Body of pancreas (tissue), 4 donors: Measurements from ENCODE around the gene EFCAB14. TPM values are rescaled to one million over a fixed set of nuclear protein-coding genes. Genes with fewer than 3 reads are reported as not detected.
"Not testable (repeated sequence)": the region's sequence is repeated elsewhere in the genome, so short reads cannot be mapped to it uniquely, and the experiment has no call there.

Source experiments
- ATAC-seq: fragments of 150-250 bp; one replicate; pipeline ENCODE4 v1.9.1; 2016
- DNase-seq, 4 donors: peaks; one replicate each; pipeline ENCODE4 v3.0.0-alpha.2; 2019
- H3K27ac ChIP-seq, 4 donors: fragments of 200-600 bp; sonication (generic); 1 replicate in 3 of 4; 2 replicates in 1 of 4; pipeline versions ENCODE4 v1.5.1 to v1.6.1; 2016 to 2019; ENCODE audit warnings: mild to moderate bottlenecking in 1 of 4, mixed read lengths in 1 of 4, moderate library complexity in 1 of 4
- H3K27me3 ChIP-seq, 2 donors: fragments of 200-600 bp; sonication (generic); one replicate each; pipeline ENCODE4 v1.6.0; 2016; ENCODE audit warnings: mild to moderate bottlenecking in 1 of 2
- H3K36me3 ChIP-seq, 2 donors: fragments of 200-600 bp; sonication (generic); replicated peaks in 1 of 2; 2 replicates each; pipeline ENCODE4 v1.5.1; 2016; ENCODE audit warnings: low read depth in 2 of 2; ENCODE audit not compliant: insufficient read depth in 1 of 2
- H3K4me1 ChIP-seq: fragments of 200-600 bp; sonication (generic); one replicate; pipeline ENCODE4 v1.6.0; 2016
- H3K4me3 ChIP-seq, 2 donors: fragments of 200-600 bp; sonication (generic); 1 replicate in 1 of 2; 2 replicates in 1 of 2; pipeline ENCODE4 v1.5.1; 2016 to 2019
- H3K9me3 ChIP-seq, 3 donors: fragments of 200-600 bp; sonication (generic); 1 replicate in 2 of 3; 2 replicates in 1 of 3; pipeline ENCODE4 v1.5.1; 2016
- POLR2A ChIP-seq, 3 donors: fragments of 450-650 bp; IDR thresholded peaks; one replicate each; pipeline ENCODE4 v1.6.1; 2016; ENCODE audit warnings: antibody characterized with exemption in 3 of 3, mild to moderate bottlenecking in 2 of 3
- WGBS, 2 donors: methylation state at CpG; one replicate each; pipeline ENCODE4 v1.1.5; 2017; 5-methylcytosine and 5-hydroxymethylcytosine counted together
- intact Hi-C: fragments of 100-400 bp; cut with DNase I; formaldehyde crosslinking; loops from one replicate; pipeline ENCODE4 v1.15.1; 2023
- total RNA-seq, 2 donors: library from RNA; depleted of rRNA; stranded (reverse); fragments of >200 nt; gene quantifications; one replicate each; pipeline ENCODE4 v1.1.0, GENCODE V29; 2016
- TF ChIP-seq, protein P1 (sequence below), 7 experiments: fragments of 450-650 bp in 4 of 7; fragments of 200-600 bp in 3 of 7; sonication (generic) in 3 of 7; IDR thresholded peaks; one replicate each; pipeline ENCODE4 v1.5.1; 2016 to 2019; ENCODE audit warnings: antibody characterized with exemption in 7 of 7

The EFCAB14 gene
- total RNA-seq, 2 donors from 2014 or later: 36.9 to 40.7 TPM

DNA sequence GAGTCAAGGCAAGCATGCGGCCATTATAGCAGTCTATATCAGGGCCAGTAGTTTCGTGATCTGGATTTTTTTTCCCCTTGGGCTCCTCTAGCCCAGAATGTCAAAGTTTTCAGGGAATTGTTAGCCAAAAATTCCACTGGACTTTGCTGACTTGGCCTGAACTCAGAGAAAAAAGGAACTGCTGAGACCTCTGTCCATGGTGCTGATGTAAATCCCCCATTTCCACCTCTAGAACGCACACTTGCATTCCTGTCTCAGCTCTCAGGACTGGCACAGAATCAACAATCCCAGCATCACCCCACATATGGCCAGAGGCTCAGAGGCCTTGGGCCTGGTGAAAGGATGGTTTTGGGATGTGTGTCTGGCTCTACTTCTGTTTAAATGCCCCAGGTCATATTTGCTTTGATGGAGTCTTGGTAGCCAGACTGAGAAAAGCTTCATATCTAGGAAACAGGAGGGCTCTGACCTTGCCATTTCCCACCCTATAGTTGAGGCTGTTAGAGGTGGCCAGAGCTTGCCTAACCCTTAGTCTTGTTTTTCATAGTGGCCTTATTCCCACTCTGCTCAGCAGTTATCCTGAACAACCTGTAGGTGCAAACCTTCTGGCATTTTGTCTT lies 16.9 kb upstream of the EFCAB14 start:
- Histone ChIP-seq H3K27me3 (no peaks in the 10 kb centered on the region), H3K9me3 (no peaks in the 10 kb centered on the region), H3K4me1 (no peaks in the 10 kb centered on the region), H3K27ac (no peak overlapping the region), H3K4me3 (no peak overlapping the region), H3K36me3 (no peaks in the 10 kb centered on the region)
- peak; percentile 34 to 51 (median 38) for DNase-seq
- WGBS, 2 donors: 2% methylated on average over 3 of the region's 3 CpGs
- peak; percentile 53 for ATAC-seq
- TF ChIP-seq, protein P1, sequence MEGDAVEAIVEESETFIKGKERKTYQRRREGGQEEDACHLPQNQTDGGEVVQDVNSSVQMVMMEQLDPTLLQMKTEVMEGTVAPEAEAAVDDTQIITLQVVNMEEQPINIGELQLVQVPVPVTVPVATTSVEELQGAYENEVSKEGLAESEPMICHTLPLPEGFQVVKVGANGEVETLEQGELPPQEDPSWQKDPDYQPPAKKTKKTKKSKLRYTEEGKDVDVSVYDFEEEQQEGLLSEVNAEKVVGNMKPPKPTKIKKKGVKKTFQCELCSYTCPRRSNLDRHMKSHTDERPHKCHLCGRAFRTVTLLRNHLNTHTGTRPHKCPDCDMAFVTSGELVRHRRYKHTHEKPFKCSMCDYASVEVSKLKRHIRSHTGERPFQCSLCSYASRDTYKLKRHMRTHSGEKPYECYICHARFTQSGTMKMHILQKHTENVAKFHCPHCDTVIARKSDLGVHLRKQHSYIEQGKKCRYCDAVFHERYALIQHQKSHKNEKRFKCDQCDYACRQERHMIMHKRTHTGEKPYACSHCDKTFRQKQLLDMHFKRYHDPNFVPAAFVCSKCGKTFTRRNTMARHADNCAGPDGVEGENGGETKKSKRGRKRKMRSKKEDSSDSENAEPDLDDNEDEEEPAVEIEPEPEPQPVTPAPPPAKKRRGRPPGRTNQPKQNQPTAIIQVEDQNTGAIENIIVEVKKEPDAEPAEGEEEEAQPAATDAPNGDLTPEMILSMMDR (IDR thresholded peaks at IDR 0.05): peak in 4 of 7 experiments; percentile 13 to 37 (median 32)
- no peak for TF ChIP-seq POLR2A (IDR thresholded peaks at IDR 0.05)
- intact Hi-C loops: no loop called here

- not testable (repeated sequence) for H3K9me3 ChIP-seq, H3K27me3 ChIP-seq, DNase-seq, H3K4me1 ChIP-seq, H3K36me3 ChIP-seq, H3K4me3 ChIP-seq, H3K27ac ChIP-seq, ATAC-seq
- WGBS, 2 donors: 18 to 26% methylated on average over 4 to 6 of the region's 6 CpGs
- intact Hi-C loops: loop anchor here (10.0 kb wide), 1 partner anchor 104 kb away; no protein-coding TSS in a partner anchor
These were observed 9.5 kb upstream of the EFCAB14 start for GRCh38 chr1:46728327-46728873.

DNA sequence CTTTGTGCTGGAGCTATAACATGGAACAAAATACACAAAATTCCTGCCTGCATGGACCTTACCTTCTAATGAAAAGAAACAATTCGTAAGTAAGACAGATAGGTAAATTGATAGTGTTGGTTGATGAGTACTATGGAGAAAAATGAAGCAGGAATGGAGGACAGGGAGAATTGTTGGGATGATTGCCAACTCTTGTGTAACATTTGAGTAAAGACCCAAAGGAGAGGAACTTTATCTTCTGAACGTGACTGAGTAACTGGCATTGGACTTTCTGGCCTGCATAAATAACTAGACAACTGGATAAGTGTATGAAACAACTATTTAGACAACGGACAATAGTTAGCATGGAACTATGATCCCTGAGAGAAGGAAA lies 6.8 kb upstream of the EFCAB14 start:
- TF ChIP-seq, protein P1 (IDR thresholded peaks at IDR 0.05): no peak
- TF ChIP-seq POLR2A (IDR thresholded peaks at IDR 0.05): no peak
- Histone ChIP-seq H3K4me3 (no peak overlapping the region), H3K27me3 (peaks cover 0 to 3% of the 10 kb centered on the region in 2 donors), H3K9me3 (no peaks in the 10 kb centered on the region), H3K27ac (no peak overlapping the region), H3K4me1 (no peaks in the 10 kb centered on the region), H3K36me3 (no peaks in the 10 kb centered on the region)
- 31 to 35% methylated on average over 3 of the region's 3 CpGs for WGBS, 2 donors
- ATAC-seq (no peak), DNase-seq (no peak)
- intact Hi-C loops: loop anchor here (10.0 kb wide), 1 partner anchor 101 kb away; no protein-coding TSS in a partner anchor

DNA sequence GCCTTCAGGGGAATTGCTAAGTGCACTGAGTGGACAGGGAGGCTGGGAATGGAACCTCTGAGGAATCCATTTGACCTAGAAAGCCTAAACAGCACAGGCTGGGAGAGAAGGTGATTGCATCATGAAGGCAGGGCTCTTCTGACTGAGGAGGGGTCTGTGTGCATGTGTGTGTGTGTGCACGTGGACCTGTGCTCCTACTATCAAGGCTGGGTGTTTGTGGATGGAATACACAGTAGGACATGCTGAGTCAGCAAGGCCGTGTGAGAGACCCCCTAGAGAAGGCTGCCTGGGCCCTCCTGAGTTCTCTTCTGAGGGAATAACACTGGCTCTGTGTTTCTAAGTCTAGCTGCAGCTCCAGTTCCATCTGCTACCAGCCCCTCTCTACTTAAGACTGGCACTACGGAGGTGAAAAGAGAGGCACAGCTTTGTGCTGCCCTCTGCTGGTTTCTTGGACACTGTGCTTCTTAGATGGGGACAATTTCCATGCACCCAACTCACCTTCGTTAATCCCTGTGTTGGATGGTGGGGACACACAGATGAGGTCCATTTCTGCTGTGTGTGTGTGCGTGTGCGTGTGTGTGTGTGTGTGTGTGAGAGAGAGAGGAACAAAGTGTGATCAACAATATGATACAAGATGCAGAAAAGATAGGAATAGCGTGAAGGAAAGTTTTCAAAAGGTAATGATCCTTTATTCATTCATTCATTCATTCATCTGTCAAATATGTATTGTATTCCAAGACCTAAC lies 6.2 kb upstream of the EFCAB14 start:
- H3K27me3 ChIP-seq: peaks cover 0 to 3% of the 10 kb centered on the region in 2 donors
- H3K4me1 ChIP-seq: no peaks in the 10 kb centered on the region
- H3K4me3 ChIP-seq: no peak overlapping the region
- H3K27ac ChIP-seq: no peak overlapping the region
- DNase-seq: peak; percentile 78 to 83 (median 82)
- ATAC-seq: peak; percentile 95
- TF ChIP-seq POLR2A (IDR thresholded peaks at IDR 0.05): no peak
- TF ChIP-seq, protein P1 (IDR thresholded peaks at IDR 0.05): peak; percentile 78 to 94 (median 91)
- 10 to 16% methylated on average over 7 of the region's 7 CpGs for WGBS, 2 donors
- intact Hi-C loops: loop anchor here (5.0 to 10.0 kb wide), 2 partner anchors 100 to 248 kb away; no protein-coding TSS in a partner anchor
- H3K9me3 ChIP-seq: no peaks in the 10 kb centered on the region
- no peaks in the 10 kb centered on the region for H3K36me3 ChIP-seq

- H3K27ac ChIP-seq: no peak overlapping the region
- ATAC-seq (no peak), DNase-seq (no peak)
- TF ChIP-seq POLR2A (IDR thresholded peaks at IDR 0.05): no peak
- 68 to 72% methylated on average over 4 of the region's 4 CpGs for WGBS, 2 donors
- peaks cover 0 to 3% of the 10 kb centered on the region in 2 donors for H3K27me3 ChIP-seq
- intact Hi-C loops: loop anchor here (5.0 to 10.0 kb wide), 2 partner anchors 99 to 247 kb away; no protein-coding TSS in a partner anchor
- no peaks in the 10 kb centered on the region for H3K9me3 ChIP-seq
- peaks cover 8% of the 10 kb centered on the region for H3K4me1 ChIP-seq
- no peaks in the 10 kb centered on the region for H3K36me3 ChIP-seq
- H3K4me3 ChIP-seq: no peak overlapping the region
These were observed 5.0 kb upstream of the EFCAB14 start for GRCh38 chr1:46723901-46724300.
